ENCODE results near the gene CDH13. TPM values are rescaled to one million over a fixed set of nuclear protein-coding genes. Genes with fewer than 3 reads are reported as not detected.
"Not testable (repeated sequence)": the region's sequence is repeated elsewhere in the genome, so short reads cannot be mapped to it uniquely, and the experiment has no call there.

Gene CDH13
- total and polyA plus RNA-seq, 4 donors: 58.9 to 265 (median 158) TPM

- intact Hi-C loops (cut with DNase I): loop anchor here in 1 of 2 donors (10.0 kb wide), 1 partner anchor 265 kb away; no protein-coding TSS in a partner anchor
- Histone ChIP-seq H3K27me3 (ENCODE audit: control insufficient read depth in 1 of 2, insufficient read depth in 2 of 2, low read length in 1 of 2) (no peaks in the 10 kb centered on the region), H3K36me3 (ENCODE audit: control insufficient read depth in 1 of 2, insufficient read depth in 2 of 2, low read length in 1 of 2) (no peaks in the 10 kb centered on the region), H3K27ac (ENCODE audit: low read depth in 1 of 2, low read length in 2 of 2) (peak overlapping the region in 1 of 2 donors; percentile 52), H3K4me1 (ENCODE audit: control insufficient read depth in 1 of 2, insufficient read depth in 2 of 2, low read length in 2 of 2) (peaks cover 6 to 8% of the 10 kb centered on the region in 2 donors), H3K9me3 (ENCODE audit: control insufficient read depth, low read length) (no peaks in the 10 kb centered on the region), H3K4me3 (ENCODE audit: low read length in 2 of 2) (no peak overlapping the region)
- 33 to 35% methylated on average over 4 of the region's 4 CpGs for WGBS, 2 donors
- no peak for DNase-seq
- ATAC-seq (ENCODE audit: low FRiP score): no peak
Measured at GRCh38 chr16:82899731-82900450, 273.1 kb downstream of the CDH13 start.

GRCh38 chr16:82900559-82900958 is 273.8 kb downstream of the CDH13 start:
- no peak overlapping the region for H3K27ac ChIP-seq (ENCODE audit: low read depth in 1 of 2, low read length in 2 of 2)
- peaks cover 6 to 8% of the 10 kb centered on the region in 2 donors for H3K4me1 ChIP-seq (ENCODE audit: control insufficient read depth in 1 of 2, insufficient read depth in 2 of 2, low read length in 2 of 2)
- no peaks in the 10 kb centered on the region for H3K9me3 ChIP-seq (ENCODE audit: control insufficient read depth, low read length)
- H3K27me3 ChIP-seq (ENCODE audit: control insufficient read depth in 1 of 2, insufficient read depth in 2 of 2, low read length in 1 of 2): no peaks in the 10 kb centered on the region
- 86 to 88% methylated on average over 8 of the region's 8 CpGs for WGBS, 2 donors
- no peak overlapping the region for H3K4me3 ChIP-seq (ENCODE audit: low read length in 2 of 2)
- intact Hi-C loops (cut with DNase I): no loop called here
- DNase-seq (no peak), ATAC-seq (ENCODE audit: low FRiP score) (no peak)
- no peaks in the 10 kb centered on the region for H3K36me3 ChIP-seq (ENCODE audit: control insufficient read depth in 1 of 2, insufficient read depth in 2 of 2, low read length in 1 of 2)

GRCh38 chr16:82911925-82912324 is 285.2 kb downstream of the CDH13 start:
- no peaks in the 10 kb centered on the region for H3K9me3 ChIP-seq (ENCODE audit: control insufficient read depth, low read length)
- H3K36me3 ChIP-seq (ENCODE audit: control insufficient read depth in 1 of 2, insufficient read depth in 2 of 2, low read length in 1 of 2): no peaks in the 10 kb centered on the region
- no peaks in the 10 kb centered on the region for H3K27me3 ChIP-seq (ENCODE audit: control insufficient read depth in 1 of 2, insufficient read depth in 2 of 2, low read length in 1 of 2)
- no peak overlapping the region for H3K4me3 ChIP-seq (ENCODE audit: low read length in 2 of 2)
- ATAC-seq (ENCODE audit: low FRiP score) (no peak), DNase-seq (no peak)
- H3K4me1 ChIP-seq (ENCODE audit: control insufficient read depth in 1 of 2, insufficient read depth in 2 of 2, low read length in 2 of 2): peaks cover 0 to 1% of the 10 kb centered on the region in 2 donors
- 94 to 95% methylated on average over 10 of the region's 10 CpGs for WGBS, 2 donors
- intact Hi-C loops (cut with DNase I): no loop called here
- H3K27ac ChIP-seq (ENCODE audit: low read depth in 1 of 2, low read length in 2 of 2): no peak overlapping the region

- ATAC-seq (ENCODE audit: low FRiP score) (no peak), DNase-seq (no peak)
- Histone ChIP-seq H3K9me3 (ENCODE audit: control insufficient read depth, low read length) (peaks cover under 1% of the 10 kb centered on the region), H3K4me1 (ENCODE audit: control insufficient read depth in 1 of 2, insufficient read depth in 2 of 2, low read length in 2 of 2) (peaks cover 0 to 3% of the 10 kb centered on the region in 2 donors), H3K27ac (ENCODE audit: low read depth in 1 of 2, low read length in 2 of 2) (no peak overlapping the region), H3K36me3 (ENCODE audit: control insufficient read depth in 1 of 2, insufficient read depth in 2 of 2, low read length in 1 of 2) (no peaks in the 10 kb centered on the region), H3K27me3 (ENCODE audit: control insufficient read depth in 1 of 2, insufficient read depth in 2 of 2, low read length in 1 of 2) (no peaks in the 10 kb centered on the region), H3K4me3 (ENCODE audit: low read length in 2 of 2) (no peak overlapping the region)
- WGBS, 2 donors: 66 to 68% methylated on average over 9 of the region's 9 CpGs
- intact Hi-C loops (cut with DNase I): no loop called here
Measured at GRCh38 chr16:82915139-82915824, 288.5 kb downstream of the CDH13 start.

GRCh38 chr16:82917886-82918595 is 291.3 kb downstream of the CDH13 start:
- Histone ChIP-seq H3K4me3 (ENCODE audit: low read length in 2 of 2) (no peak overlapping the region), H3K9me3 (ENCODE audit: control insufficient read depth, low read length) (peaks cover 2% of the 10 kb centered on the region), H3K27ac (ENCODE audit: low read depth in 1 of 2, low read length in 2 of 2) (no peak overlapping the region), H3K27me3 (ENCODE audit: control insufficient read depth in 1 of 2, insufficient read depth in 2 of 2, low read length in 1 of 2) (no peaks in the 10 kb centered on the region), H3K4me1 (ENCODE audit: control insufficient read depth in 1 of 2, insufficient read depth in 2 of 2, low read length in 2 of 2) (peaks cover 0 to 3% of the 10 kb centered on the region in 2 donors), H3K36me3 (ENCODE audit: control insufficient read depth in 1 of 2, insufficient read depth in 2 of 2, low read length in 1 of 2) (no peaks in the 10 kb centered on the region)
- 55 to 75% methylated on average over 5 of the region's 5 CpGs for WGBS, 2 donors
- ATAC-seq (ENCODE audit: low FRiP score): no peak
- intact Hi-C loops (cut with DNase I): no loop called here
- DNase-seq: no peak

GRCh38 chr16:82924075-82924854 is 297.5 kb downstream of the CDH13 start:
- no peaks in the 10 kb centered on the region for H3K36me3 ChIP-seq (ENCODE audit: control insufficient read depth in 1 of 2, insufficient read depth in 2 of 2, low read length in 1 of 2)
- no peak for ATAC-seq (ENCODE audit: low FRiP score)
- intact Hi-C loops (cut with DNase I): no loop called here

GRCh38 chr16:82926500-82926899 is 299.7 kb downstream of the CDH13 start:
- intact Hi-C loops (cut with DNase I): no loop called here
- 91 to 97% methylated on average over 2 of the region's 2 CpGs for WGBS, 2 donors

More at GRCh38 chr16:82924075-82924854, 297.5 kb downstream of the CDH13 start:
- H3K4me3 ChIP-seq (ENCODE audit: low read length in 2 of 2): no peak overlapping the region
- H3K4me1 ChIP-seq (ENCODE audit: control insufficient read depth in 1 of 2, insufficient read depth in 2 of 2, low read length in 2 of 2): no peaks in the 10 kb centered on the region
- no peak overlapping the region for H3K27ac ChIP-seq (ENCODE audit: low read depth in 1 of 2, low read length in 2 of 2)
- no peaks in the 10 kb centered on the region for H3K27me3 ChIP-seq (ENCODE audit: control insufficient read depth in 1 of 2, insufficient read depth in 2 of 2, low read length in 1 of 2)
- WGBS, 2 donors: 66% methylated on average over 10 of the region's 10 CpGs
- no peak for DNase-seq
- peaks cover 2% of the 10 kb centered on the region for H3K9me3 ChIP-seq (ENCODE audit: control insufficient read depth, low read length)

GRCh38 chr16:82933933-82934332 is 307.2 kb downstream of the CDH13 start:
- H3K9me3 ChIP-seq (ENCODE audit: control insufficient read depth, low read length); intact Hi-C loops (cut with DNase I); H3K27me3 ChIP-seq (ENCODE audit: control insufficient read depth in 1 of 2, insufficient read depth in 2 of 2, low read length in 1 of 2); H3K27ac ChIP-seq (ENCODE audit: low read depth in 1 of 2, low read length in 2 of 2); H3K4me3 ChIP-seq (ENCODE audit: low read length in 2 of 2); H3K4me1 ChIP-seq (ENCODE audit: control insufficient read depth in 1 of 2, insufficient read depth in 2 of 2, low read length in 2 of 2); DNase-seq; H3K36me3 ChIP-seq (ENCODE audit: control insufficient read depth in 1 of 2, insufficient read depth in 2 of 2, low read length in 1 of 2); ATAC-seq (ENCODE audit: low FRiP score): not testable (repeated sequence)
- WGBS, 2 donors: 97 to 100% methylated on average over 2 of the region's 2 CpGs

More at GRCh38 chr16:82926500-82926899, 299.7 kb downstream of the CDH13 start:
- no peaks in the 10 kb centered on the region for H3K9me3 ChIP-seq (ENCODE audit: control insufficient read depth, low read length)
- no peak overlapping the region for H3K4me3 ChIP-seq (ENCODE audit: low read length in 2 of 2)
- H3K36me3 ChIP-seq (ENCODE audit: control insufficient read depth in 1 of 2, insufficient read depth in 2 of 2, low read length in 1 of 2): no peaks in the 10 kb centered on the region
- no peaks in the 10 kb centered on the region for H3K27me3 ChIP-seq (ENCODE audit: control insufficient read depth in 1 of 2, insufficient read depth in 2 of 2, low read length in 1 of 2)
- H3K4me1 ChIP-seq (ENCODE audit: control insufficient read depth in 1 of 2, insufficient read depth in 2 of 2, low read length in 2 of 2): no peaks in the 10 kb centered on the region
- ATAC-seq (ENCODE audit: low FRiP score) (no peak), DNase-seq (no peak)
- H3K27ac ChIP-seq (ENCODE audit: low read depth in 1 of 2, low read length in 2 of 2): no peak overlapping the region
